Liver (tissue), 9 donors: ENCODE results near the gene ASB2. TPM values are rescaled to one million over a fixed set of nuclear protein-coding genes. Genes with fewer than 3 reads are reported as not detected.

ENCODE experiments used
- DNase-seq: peaks from one replicate; pipeline ENCODE4 v3.0.0-alpha.2; 2017; ENCODE audit warnings: low spot score
- H3K27ac ChIP-seq, 2 donors: one replicate each; pipeline ENCODE4 v1.7.0; 2013; ENCODE audit warnings: inconsistent platforms in 2 of 2, low read length in 2 of 2, control low read depth in 1 of 2, low read depth in 1 of 2, mild to moderate bottlenecking in 1 of 2
- H3K27me3 ChIP-seq, 4 donors: one replicate each; pipeline versions ENCODE4 v1.6.1 to v1.7.0; 2013; ENCODE audit warnings: low read length in 3 of 4, inconsistent platforms in 1 of 4, mild to moderate bottlenecking in 1 of 4, moderate library complexity in 1 of 4; ENCODE audit not compliant: control insufficient read depth in 4 of 4, insufficient read depth in 4 of 4
- H3K36me3 ChIP-seq, 4 donors: one replicate each; pipeline versions ENCODE4 v1.6.1 to v1.7.0; 2013; ENCODE audit warnings: low read length in 3 of 4, mild to moderate bottlenecking in 3 of 4, low read depth in 1 of 4, moderate library complexity in 1 of 4; ENCODE audit not compliant: control insufficient read depth in 4 of 4, insufficient read depth in 3 of 4
- H3K4me1 ChIP-seq, 4 donors: one replicate each; pipeline versions ENCODE4 v1.6.1 to v1.7.0; 2013; ENCODE audit warnings: low read length in 3 of 4, mild to moderate bottlenecking in 3 of 4, moderate library complexity in 1 of 4; ENCODE audit not compliant: control insufficient read depth in 4 of 4, insufficient read depth in 4 of 4
- H3K4me3 ChIP-seq, 3 donors: one replicate each; pipeline versions ENCODE4 v1.6.1 to v1.7.0; 2013; ENCODE audit warnings: low read length in 3 of 3, control low read depth in 1 of 3, low read depth in 1 of 3, mild to moderate bottlenecking in 1 of 3
- H3K9ac ChIP-seq, 2 donors: one replicate each; pipeline ENCODE4 v1.7.0; 2013; ENCODE audit warnings: low read length in 2 of 2, mild to moderate bottlenecking in 2 of 2, moderate library complexity in 2 of 2, control low read depth in 1 of 2, low read depth in 1 of 2
- H3K9me3 ChIP-seq, 4 donors: one replicate each; pipeline versions ENCODE4 v1.6.1 to v1.7.0; 2013; ENCODE audit warnings: low read length in 3 of 4; ENCODE audit not compliant: control insufficient read depth in 4 of 4
- CTCF ChIP-seq: fragments of 150-350 bp; IDR thresholded peaks from 2 replicates; pipeline ENCODE4 v1.5.1; 2017; ENCODE audit warnings: improper control_type of control experiment, low read depth, low read length; ENCODE audit not compliant: missing input control
- FOXA1 ChIP-seq: IDR thresholded peaks from 2 replicates; pipeline ENCODE4 v1.6.1; 2016; ENCODE audit warnings: antibody characterized with exemption
- FOXA2 ChIP-seq: IDR thresholded peaks from 2 replicates; pipeline ENCODE4 v1.6.1; 2016; ENCODE audit warnings: antibody characterized with exemption
- GABPA ChIP-seq, 2 donors: IDR thresholded peaks in 1 of 2; conservative IDR thresholded peaks in 1 of 2; 2 replicates each; pipeline ENCODE4 v1.6.1; 2016; ENCODE audit warnings: antibody characterized with exemption in 2 of 2, mild to moderate bottlenecking in 1 of 2, moderate library complexity in 1 of 2
- JUND ChIP-seq, 2 donors: IDR thresholded peaks; 2 replicates each; pipeline ENCODE4 v1.6.1; 2016; ENCODE audit warnings: antibody characterized with exemption in 2 of 2
- NR2F2 ChIP-seq: IDR thresholded peaks from 2 replicates; pipeline ENCODE4 v1.6.1; 2016; ENCODE audit warnings: antibody characterized with exemption
- RAD21 ChIP-seq, 2 donors: IDR thresholded peaks; 2 replicates each; pipeline ENCODE4 v1.6.1; 2016; ENCODE audit warnings: antibody characterized with exemption in 2 of 2, mild to moderate bottlenecking in 2 of 2
- REST ChIP-seq: IDR thresholded peaks from 2 replicates; pipeline ENCODE4 v1.6.1; 2016; ENCODE audit warnings: antibody characterized with exemption, mild to moderate bottlenecking
- RXRA ChIP-seq, 2 donors: IDR thresholded peaks; 2 replicates each; pipeline ENCODE4 v1.6.1; 2017 to 2018; ENCODE audit warnings: antibody characterized with exemption in 2 of 2, mild to moderate bottlenecking in 1 of 2
- TAF1 ChIP-seq: conservative IDR thresholded peaks from 2 replicates; pipeline ENCODE4 v1.6.1; 2016; ENCODE audit warnings: antibody characterized with exemption, mild to moderate bottlenecking
- ZBTB33 ChIP-seq: IDR thresholded peaks from 2 replicates; pipeline ENCODE4 v1.6.1; 2016; ENCODE audit warnings: antibody characterized with exemption
- WGBS: extraction: QIAGEN DNeasy Blood & Tissue Kit; methylation state at CpG from one replicate; pipeline ENCODE4 v1.1.7; 2013; 5-methylcytosine and 5-hydroxymethylcytosine counted together
- polyA plus RNA-seq, 2 donors: library from polyadenylated mRNA; stranded (reverse) in 1 of 2; unstranded in 1 of 2; fragments of 200-250 nt in 1 of 2; fragments of >200 nt in 1 of 2; fragmentation: Nextera tagmentation in 1 of 2; extraction: Ambion mirVana in 1 of 2; gene quantifications; one replicate each; pipeline versions ENCODE4 v1.2.1 to v1.2.3, GENCODE V29; 2013 to 2015
- total RNA-seq, 2 donors: library from RNA; depleted of rRNA; stranded (reverse); fragments of >200 nt; gene quantifications; one replicate each; pipeline ENCODE4 v1.2.3, GENCODE V29; 2014
- TF ChIP-seq, protein P1 (sequence below): IDR thresholded peaks from 2 replicates; pipeline ENCODE4 v1.6.1; 2016; ENCODE audit warnings: antibody characterized with exemption
- donor health status: healthy.
- donor health status: healthy.
- donor health status: healthy.
- donor health status: healthy.
- donor health status: healthy.

The ASB2 gene
- total and polyA plus RNA-seq, 4 donors: 0.18 to 0.56 (median 0.38) TPM

DNA sequence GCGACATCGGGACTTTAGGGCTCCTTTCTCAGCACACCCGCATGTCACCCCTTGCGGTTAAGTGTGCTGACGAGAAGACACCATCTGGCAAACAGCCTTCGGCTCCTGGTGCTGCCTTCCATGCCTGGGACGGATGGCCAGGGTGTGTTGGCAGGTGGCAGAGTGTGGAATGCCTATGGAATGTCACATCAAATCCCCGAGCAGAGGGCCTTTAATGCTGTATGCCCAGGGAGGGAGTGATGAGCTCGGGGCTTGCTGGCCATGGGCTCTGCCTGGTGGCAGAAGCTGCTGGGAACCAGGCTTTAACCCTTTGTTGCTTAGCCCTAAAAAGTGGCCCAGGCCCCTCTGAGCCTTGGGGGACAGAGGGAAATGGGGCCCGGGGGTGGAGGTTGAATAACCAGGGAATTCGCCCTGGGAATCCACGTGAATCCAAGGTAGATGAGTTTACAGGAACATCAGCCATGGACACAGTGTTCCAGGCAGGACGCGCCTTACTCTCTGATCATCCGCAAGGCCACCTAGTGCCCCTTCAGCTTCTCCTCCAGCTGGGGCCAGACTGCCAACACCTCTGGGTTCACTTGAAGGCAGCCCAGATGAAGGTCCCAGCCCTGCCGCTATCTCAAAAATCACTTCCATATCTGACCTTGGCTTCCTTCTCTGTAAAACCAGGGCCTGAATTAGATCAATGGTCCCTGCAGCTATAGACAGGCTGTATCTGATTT, 31.9 kb downstream of the ASB2 start:
- 89% methylated on average over 16 of the region's 16 CpGs for WGBS
- TF ChIP-seq ZBTB33: no peak
- TF ChIP-seq FOXA1: no peak
- TF ChIP-seq NR2F2: no peak
- TF ChIP-seq TAF1: no peak
- TF ChIP-seq JUND (IDR thresholded peaks at IDR 0.05): no peak
- no peak for TF ChIP-seq FOXA2
- TF ChIP-seq CTCF: no peak
- TF ChIP-seq REST: no peak
- TF ChIP-seq RXRA (IDR thresholded peaks at IDR 0.05): no peak
- TF ChIP-seq, protein P1, sequence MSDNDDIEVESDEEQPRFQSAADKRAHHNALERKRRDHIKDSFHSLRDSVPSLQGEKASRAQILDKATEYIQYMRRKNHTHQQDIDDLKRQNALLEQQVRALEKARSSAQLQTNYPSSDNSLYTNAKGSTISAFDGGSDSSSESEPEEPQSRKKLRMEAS: no peak
- Histone ChIP-seq H3K36me3 (no peaks in the 10 kb centered on the region), H3K27ac (no peak overlapping the region), H3K9me3 (no peaks in the 10 kb centered on the region), H3K27me3 (no peaks in the 10 kb centered on the region), H3K9ac (no peak overlapping the region), H3K4me1 (peaks cover 0 to 2% (median 0%) of the 10 kb centered on the region in 4 donors), H3K4me3 (no peak overlapping the region)
- no peak for DNase-seq

DNA sequence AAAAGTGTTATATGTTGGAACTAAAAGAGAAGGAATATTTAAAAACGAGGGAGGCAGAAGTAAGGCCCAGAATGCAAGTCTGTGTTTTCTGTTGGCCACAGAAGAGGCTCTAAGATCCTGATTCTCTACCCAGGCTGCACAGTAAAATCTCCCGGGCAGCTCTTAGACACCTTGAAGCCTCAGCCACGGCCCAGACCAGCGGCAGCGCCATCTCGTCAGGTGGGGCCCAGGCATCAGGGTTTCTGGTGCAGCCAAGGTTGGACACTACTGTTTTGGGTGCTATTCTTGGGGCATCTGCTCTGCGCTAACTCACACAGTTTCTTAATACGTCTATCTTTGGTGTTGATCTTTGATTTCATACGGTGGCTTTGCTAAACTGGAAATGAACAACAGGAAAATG, 32.4 kb downstream of the ASB2 start:
- DNase-seq: no peak
- TF ChIP-seq GABPA (IDR thresholded peaks at IDR 0.05 in 1 of 2, conservative IDR thresholded peaks at IDR 0.05 in 1 of 2) (no peak), RAD21 (IDR thresholded peaks at IDR 0.05) (no peak)
- Histone ChIP-seq H3K4me1 (peaks cover 0 to 8% (median 2%) of the 10 kb centered on the region in 4 donors), H3K9ac (no peak overlapping the region), H3K27me3 (no peaks in the 10 kb centered on the region), H3K36me3 (no peaks in the 10 kb centered on the region), H3K9me3 (no peaks in the 10 kb centered on the region), H3K4me3 (no peak overlapping the region), H3K27ac (no peak overlapping the region)
- WGBS: 89% methylated on average over 9 of the region's 9 CpGs
